Measurements from ENCODE around the gene SIX3.

SIX3 gene

GRCh38 chr2:44941551-44942234 is at the start of gene SIX3:
TSS of gene SIX3 (plus strand) at chr2:44941702. CDS start at chr2:44942105, 403 bp downstream.
- DNase-seq: peak; percentile 52

- no peak for DNase-seq
Observed at GRCh38 chr2:44894058-44894457, 47.4 kb upstream of the SIX3 start.

GRCh38 chr2:44895061-44895460 is 46.4 kb upstream of the SIX3 start:
- DNase-seq: no peak

GRCh38 chr2:44897406-44897805 is 44.1 kb upstream of the SIX3 start:
- DNase-seq: no peak

- DNase-seq: no peak
Observed at GRCh38 chr2:44902217-44903137, 39.0 kb upstream of the SIX3 start.

- DNase-seq: no peak
Observed at GRCh38 chr2:44904578-44904977, 36.9 kb upstream of the SIX3 start.

GRCh38 chr2:44906972-44907371 is 34.5 kb upstream of the SIX3 start:
- no peak for DNase-seq

GRCh38 chr2:44909831-44910230 is 31.7 kb upstream of the SIX3 start:
- no peak for DNase-seq

GRCh38 chr2:44912660-44913059 is 28.8 kb upstream of the SIX3 start:
- DNase-seq: no peak

GRCh38 chr2:44916291-44916690 is 25.2 kb upstream of the SIX3 start:
- no peak for DNase-seq

GRCh38 chr2:44918095-44918775 is 23.3 kb upstream of the SIX3 start:
- DNase-seq: no peak

- DNase-seq: no peak
Observed at GRCh38 chr2:44920751-44921150, 20.8 kb upstream of the SIX3 start.

GRCh38 chr2:44922776-44923175 is 18.7 kb upstream of the SIX3 start:
- no peak for DNase-seq

- no peak for DNase-seq
Observed at GRCh38 chr2:44925561-44926136, 15.9 kb upstream of the SIX3 start.

- DNase-seq: no peak
Observed at GRCh38 chr2:44926957-44927356, 14.5 kb upstream of the SIX3 start.

GRCh38 chr2:44927985-44928482 is 13.5 kb upstream of the SIX3 start:
- no peak for DNase-seq

GRCh38 chr2:44928483-44929158 is 12.9 kb upstream of the SIX3 start:
- DNase-seq: no peak

- no peak for DNase-seq
Observed at GRCh38 chr2:44929159-44929734, 12.3 kb upstream of the SIX3 start.

GRCh38 chr2:44929735-44930273 is 11.7 kb upstream of the SIX3 start:
- DNase-seq: no peak

GRCh38 chr2:44930274-44931197 is 11.0 kb upstream of the SIX3 start:
- no peak for DNase-seq
